RKO (cell line): Measurements from ENCODE around the gene COP1.

Experiments
- DNase-seq: peaks from one replicate; pipeline ENCODE4 v3.0.0-alpha.2; 2016; ENCODE audit warnings: low spot score

COP1 gene

GRCh38 chr1:175963740-175964139 is 243.3 kb downstream of the COP1 start:
- DNase-seq: no peak

- no peak for DNase-seq
Measured at GRCh38 chr1:175960169-175960568, 246.9 kb downstream of the COP1 start.

GRCh38 chr1:175951627-175952026 is 255.5 kb downstream of the COP1 start:
- DNase-seq: no peak

GRCh38 chr1:175947771-175948170 is 259.3 kb downstream of the COP1 start:
- DNase-seq: no peak

DNA sequence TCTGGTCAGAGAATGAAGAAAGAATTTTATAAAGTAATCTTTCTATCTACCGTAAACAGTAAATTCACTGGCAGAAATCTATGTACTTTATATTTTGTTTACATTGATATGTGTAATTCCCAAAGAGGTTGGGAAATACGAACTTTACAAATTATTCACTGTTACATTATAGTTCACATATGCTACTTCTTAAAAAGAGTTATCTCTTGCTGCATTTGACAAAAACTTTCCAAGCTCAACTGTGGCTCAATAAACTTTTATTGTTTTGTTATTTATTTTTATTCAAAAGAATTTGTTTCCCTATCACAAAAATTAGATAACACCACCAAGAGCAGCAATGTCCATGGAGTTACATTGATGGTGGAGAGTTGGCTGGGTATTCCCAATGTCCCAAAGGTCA is 262.5 kb downstream of the COP1 start:
- no peak for DNase-seq

DNA sequence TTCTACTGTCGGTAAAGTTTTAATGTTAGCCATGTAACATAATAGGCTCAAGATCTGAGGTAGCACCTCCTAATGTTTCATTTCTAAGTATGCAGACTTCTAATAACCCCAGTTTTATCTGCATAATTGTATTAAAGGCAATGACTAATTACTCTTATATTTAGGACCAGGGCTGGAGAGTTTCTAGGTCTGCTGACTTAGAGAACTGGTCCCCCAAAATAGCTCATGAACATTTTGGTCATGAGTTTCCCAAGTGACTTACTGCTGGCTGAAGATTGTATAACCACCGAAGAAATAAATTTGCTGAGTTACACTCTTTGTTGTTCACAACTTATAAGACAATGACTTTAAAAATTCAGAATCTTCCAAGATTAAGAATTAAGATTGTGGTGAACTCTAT is 265.9 kb downstream of the COP1 start:
- DNase-seq: no peak

DNA sequence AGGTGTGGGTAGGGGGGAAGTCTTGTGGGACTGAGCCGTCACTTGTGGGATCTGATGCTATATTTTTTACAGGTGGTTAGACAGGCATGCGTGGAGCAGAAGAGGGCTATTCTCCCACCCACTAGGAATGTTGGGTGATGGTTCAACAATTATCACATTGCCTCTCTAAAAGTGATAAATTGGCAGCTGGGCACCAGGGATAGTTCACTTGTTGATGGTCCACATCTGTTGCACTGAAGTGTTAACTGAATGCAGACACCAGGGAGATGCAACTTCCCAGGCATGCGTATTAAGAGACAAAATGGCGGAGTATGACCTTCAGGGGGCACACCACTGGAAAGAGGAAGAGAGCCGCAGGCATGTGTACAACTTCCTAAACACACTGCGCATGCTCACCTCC is 270.4 kb downstream of the COP1 start:
- no peak for DNase-seq

DNA sequence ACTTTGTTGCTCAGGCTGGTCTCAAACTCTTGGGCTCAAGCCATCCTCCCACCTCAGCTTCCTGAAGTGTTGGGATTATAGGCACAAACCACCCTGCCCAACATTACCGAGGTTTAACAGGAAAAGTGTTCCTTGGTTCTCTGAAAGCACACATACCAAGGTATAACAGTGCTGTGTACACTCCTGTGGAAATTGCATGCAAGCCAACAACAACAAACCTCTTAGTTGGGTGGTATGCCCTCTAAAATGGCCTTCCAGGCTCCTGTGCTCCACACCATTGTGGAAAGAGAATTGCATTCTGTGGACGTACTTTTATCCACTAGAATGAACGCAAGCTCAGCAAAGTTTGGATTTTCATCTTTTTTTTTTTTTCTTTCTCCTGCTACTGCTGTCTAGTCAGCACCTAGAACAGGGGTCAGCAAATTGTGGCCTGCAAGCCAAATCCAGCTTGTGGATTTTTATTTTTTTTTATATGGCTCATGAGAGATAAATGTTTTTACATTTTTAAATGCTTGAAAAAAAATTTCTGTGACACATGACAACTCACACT is 271.4 kb downstream of the COP1 start:
- DNase-seq: no peak

DNA sequence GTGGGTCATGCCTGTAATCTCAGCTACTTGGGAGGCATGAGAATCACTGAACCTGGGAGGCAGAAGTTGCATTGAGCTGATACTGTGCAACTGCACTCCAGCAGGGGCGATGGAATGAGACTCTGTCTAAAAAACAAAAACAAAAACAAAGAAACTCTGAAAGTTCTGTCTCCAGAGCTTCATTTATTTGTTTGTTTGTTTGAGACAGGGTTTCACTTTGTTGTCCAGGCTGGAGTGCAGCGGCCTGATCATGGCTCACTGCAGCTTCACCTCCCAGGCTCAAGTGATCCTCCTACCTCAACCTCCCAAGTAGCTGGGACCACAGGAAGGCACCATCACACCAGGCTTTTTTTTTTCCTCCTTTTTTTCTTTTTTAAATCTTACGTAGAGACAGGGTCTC is 271.9 kb downstream of the COP1 start:
- no peak for DNase-seq

GRCh38 chr1:175933801-175934200 is 273.3 kb downstream of the COP1 start:
- DNase-seq: no peak

- no peak for DNase-seq
Measured at GRCh38 chr1:175927944-175928343, 279.1 kb downstream of the COP1 start.

DNA sequence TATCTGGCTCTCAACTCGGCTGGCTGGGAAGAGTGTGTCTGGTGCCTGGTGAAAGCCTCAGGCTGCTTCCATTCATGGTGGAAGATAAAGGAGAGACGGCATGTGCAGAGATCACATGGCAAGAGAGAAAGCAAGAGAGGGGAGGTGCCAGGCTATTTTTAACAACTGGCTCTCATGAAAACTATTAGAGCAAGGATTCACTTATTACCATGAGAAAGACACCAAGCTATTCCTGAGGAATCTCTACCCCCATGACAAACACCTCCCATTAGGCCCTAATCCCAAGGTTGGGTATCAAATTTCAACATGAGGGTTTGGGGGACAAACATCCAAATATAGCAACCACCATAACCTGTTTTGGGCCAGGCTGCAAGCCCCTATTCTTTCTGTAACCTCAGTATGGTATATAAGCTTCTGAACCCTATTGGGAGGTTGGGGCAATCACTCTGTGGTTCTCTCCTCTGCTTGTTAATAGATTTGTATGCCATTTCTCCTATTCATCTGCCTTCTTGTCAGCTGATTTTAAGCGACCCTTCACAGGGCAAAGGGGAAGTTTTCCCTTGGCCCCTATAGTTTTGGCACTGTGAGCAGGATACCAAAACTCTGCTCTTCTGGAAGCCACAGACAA is 284.7 kb downstream of the COP1 start:
- no peak for DNase-seq

- no peak for DNase-seq
Measured at GRCh38 chr1:175920381-175920780, 286.7 kb downstream of the COP1 start.

DNA sequence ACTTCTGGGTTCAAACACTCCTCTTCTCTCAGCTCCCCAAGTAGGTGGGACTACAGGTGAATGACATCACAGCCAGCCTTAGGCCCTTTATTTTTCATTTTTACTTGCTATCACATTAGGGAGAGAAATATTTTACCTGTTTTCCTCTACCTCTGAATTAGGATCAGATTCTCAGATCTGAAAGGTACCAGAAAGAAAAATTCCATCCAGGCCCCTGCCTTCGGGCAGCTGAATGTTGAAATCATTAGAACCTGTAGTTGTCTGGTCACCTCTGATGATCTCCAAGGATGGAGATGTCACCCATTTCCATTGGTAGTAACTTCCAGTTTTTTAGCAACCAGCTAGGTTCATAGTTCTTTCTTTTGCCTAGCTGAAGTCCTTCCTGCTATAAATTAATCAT is 288.1 kb downstream of the COP1 start:
- no peak for DNase-seq

DNA sequence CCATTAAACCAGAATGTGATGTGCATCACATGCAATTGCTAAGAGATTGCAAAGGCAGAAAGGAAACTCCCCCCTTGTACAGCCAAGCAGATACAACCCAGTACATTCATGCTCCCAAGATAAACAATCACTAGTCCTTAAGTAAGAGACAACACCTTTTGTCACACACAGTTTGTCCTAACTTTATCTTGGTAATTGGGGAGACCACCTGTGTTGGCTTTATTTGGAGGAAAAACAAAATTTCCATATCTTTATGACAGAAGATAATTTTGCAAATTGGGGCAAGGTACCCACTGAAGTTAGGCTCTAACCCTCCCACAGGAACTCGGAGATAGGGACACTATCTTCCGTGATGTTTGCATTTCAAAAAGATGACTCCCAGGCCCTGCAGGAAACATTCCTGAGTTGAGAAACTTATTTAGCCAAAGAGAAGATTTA is 288.7 kb downstream of the COP1 start:
- DNase-seq: no peak

- DNase-seq: no peak
Measured at GRCh38 chr1:175914115-175914514, 293.0 kb downstream of the COP1 start.

DNA sequence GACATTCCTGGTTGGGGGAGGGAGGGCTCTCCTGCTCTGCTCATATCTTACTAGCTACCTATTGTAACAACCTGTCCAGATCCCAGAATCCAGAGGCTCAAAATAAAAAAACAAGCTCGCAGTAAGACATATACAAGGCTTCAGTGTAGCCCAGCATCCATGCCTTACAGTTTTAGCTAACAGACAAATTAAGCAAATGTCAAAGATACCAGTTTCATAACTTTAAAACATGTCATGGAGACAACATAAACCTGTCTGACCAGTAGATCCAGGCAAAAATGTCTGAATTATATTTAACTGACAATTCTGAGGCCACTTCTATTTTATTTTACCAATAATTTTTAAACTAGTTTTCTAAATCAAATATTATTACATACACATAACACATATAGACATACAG is 295.9 kb downstream of the COP1 start:
- no peak for DNase-seq

DNA sequence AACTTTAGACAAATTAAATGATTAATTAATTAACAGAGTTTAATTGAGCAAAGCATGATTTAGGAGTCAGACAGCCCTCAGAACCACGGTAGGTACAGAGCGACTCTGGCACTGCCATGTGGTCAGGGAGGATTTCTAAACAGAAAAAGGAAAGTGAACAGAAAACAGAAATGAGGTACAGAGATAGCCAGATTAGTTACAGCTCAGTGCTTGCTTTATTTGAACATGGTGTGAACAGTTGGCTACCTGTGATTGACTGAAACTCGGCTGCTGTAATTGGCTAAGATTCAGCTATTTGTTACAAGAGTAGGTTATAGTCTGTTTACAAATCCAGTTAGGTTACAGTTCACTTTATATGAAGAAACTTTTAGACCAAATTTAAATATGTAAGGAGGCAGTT is 300.7 kb downstream of the COP1 start:
- DNase-seq: no peak

GRCh38 chr1:175904808-175905207 is 302.3 kb downstream of the COP1 start:
- no peak for DNase-seq

DNA sequence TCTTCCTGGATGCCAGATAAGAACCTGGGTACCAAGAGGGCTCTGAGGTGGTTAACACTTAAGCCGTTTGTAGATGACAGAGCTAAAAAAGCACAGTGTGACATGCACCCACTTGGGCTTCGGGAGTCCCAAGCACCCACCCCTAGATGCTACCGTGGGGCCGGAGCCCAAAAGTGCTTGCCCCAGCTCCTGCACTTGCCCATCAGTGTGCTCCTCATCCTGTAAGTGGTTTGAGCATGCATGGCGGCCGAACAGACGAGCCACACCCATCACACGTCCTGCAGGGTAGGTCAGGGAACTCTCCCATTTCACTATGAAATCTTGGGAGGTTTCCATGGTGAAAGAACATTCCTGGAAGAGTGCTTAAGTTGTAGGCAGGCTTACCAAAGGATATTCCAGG is 304.8 kb downstream of the COP1 start:
- DNase-seq: no peak

DNA sequence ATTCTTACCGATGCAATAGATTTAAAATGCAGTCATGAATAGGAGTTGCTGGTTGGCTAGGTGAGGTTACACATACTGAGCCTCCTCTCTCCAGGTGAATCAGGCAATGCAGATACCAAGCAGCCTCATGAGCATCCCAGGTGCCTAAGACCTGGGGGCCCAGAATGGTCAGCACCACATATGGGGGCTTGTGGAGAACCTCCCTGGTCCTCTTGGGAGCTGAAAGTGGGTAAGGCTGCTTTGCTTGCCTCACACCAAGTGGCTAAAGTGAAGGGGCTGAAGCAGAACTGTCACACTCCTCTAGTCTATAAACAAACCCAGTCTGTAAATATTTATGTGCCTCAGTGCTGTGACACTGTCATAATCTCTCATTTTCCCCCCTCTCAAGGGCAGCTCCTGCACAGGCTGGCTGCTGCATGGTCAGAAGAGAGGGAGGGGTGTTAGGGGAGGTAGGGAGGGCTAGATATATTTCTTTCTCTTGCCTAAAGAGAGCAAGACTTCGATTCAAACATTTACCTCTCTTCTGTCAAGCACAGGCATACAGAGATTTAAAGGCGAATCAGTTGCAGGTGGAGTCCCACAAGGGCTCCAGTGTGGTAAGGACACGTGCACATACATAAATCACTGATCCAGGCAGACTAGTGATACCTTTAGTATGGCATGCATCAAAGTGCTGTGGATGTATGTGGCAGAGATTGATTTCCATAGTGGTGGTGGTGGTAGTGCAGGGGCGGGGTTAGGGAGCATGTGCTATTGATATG is 305.8 kb downstream of the COP1 start:
- no peak for DNase-seq

DNA sequence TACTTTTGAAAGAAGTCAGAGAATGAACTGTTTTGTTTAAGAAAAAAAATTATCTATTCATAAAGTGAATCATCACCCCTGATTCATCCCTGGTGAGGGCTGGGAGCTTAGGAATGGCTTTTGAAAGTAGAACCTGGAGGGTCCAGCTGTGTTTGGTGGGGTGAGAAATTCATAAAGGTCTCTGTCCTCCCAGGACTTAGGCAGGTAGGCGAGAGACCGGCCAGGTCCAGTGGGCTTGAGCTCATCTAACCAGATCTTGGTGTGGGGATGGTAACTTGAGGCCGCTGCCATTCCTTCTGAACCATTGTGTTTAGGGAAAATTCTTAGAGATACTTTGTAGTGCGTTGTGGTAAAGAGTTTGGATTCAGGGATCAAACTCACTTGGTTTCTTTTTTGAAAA is 306.9 kb downstream of the COP1 start:
- no peak for DNase-seq

GRCh38 chr1:175895966-175896365 is 311.1 kb downstream of the COP1 start:
- DNase-seq: no peak
